ENCODE results near the gene CAMSAP3.
"Not testable (repeated sequence)": the region's sequence is repeated elsewhere in the genome, so short reads cannot be mapped to it uniquely, and the experiment has no call there.

The CAMSAP3 gene

DNA sequence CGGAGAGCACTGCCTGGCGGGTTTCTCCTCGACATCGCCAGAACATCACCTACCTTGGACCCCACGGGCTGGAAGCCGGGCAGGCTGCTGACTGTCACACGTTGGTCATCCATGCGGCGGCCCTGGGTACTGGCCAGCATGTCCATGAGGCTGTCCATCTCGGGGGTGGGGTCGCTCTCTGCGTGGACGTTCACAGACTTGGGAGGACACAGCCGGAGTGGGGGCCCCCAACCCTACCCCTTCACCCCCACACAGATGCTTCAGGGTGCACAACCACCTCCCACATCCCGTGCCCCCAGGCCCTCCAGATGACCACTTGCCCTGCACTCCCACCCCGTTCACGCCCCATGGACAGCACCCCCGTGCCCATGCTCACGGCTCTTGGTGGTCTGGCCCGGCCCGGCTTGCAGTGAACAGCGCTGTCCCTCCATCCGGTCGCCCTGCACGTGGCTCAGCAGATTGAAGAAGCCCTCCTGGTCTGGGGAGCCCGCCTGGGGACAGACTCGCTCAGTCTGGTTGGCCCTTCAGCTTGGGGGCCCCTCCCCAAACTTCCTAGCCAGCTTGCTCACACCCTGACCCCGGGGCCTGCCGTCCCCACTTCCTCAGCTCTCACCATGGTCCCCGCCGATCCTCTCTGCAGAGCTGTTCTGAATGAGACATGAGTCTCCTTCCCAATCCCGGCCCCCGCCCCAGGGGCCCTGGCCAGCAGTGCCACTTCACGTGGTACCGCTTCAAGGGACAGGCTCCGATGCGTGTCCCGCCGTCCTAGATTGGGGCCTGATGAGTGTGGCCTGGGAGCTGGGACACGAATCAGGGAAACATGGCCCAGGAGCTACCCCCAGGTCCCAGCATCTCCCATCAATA is 36.9 kb downstream of the CAMSAP3 start:
- no peak for DNase-seq (ENCODE audit: low read depth)

DNA sequence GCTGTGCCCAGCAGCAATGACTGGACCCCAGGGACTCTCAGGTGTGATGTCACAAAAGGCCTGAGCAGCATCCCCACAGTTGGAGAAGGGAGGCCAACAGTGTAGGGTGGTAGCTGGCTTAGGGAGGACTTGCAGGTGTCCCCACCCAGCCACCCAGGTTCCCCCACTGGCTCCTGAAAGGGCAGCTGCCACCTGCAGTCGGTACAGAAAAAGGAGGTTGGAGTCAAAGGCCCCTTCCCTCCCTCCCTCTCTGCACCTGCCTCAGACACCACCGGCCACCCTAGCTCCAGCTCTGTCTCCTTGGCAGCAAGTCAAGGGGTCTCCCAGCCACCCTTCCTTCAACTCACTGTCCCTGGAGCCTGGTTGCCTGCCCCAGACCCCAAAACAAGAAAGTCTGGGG is 38.0 kb downstream of the CAMSAP3 start, which contains the start of gene PCP2:
PCP2 (minus strand) TSS at position 22 of the 400 bp plus-strand sequence. CDS start 262 bp downstream, outside the sequence.
- DNase-seq (ENCODE audit: low read depth): no peak

GRCh38 chr19:7635670-7636069 is 40.0 kb downstream of the CAMSAP3 start:
- no peak for DNase-seq (ENCODE audit: low read depth)

- no peak for DNase-seq (ENCODE audit: low read depth)
These were observed 40.6 kb downstream of the CAMSAP3 start for GRCh38 chr19:7636317-7636690.

- peak; percentile 73 for DNase-seq (ENCODE audit: low read depth)
These were observed 41.2 kb downstream of the CAMSAP3 start, which contains the start of gene STXBP2 for GRCh38 chr19:7636691-7637373. Gene STXBP2 (plus strand): TSS chr19:7637110. CDS start chr19:7637150, 40 bp downstream.

- DNase-seq (ENCODE audit: low read depth): peak; percentile 74
These were observed 42.0 kb downstream of the CAMSAP3 start for GRCh38 chr19:7637374-7638256.

DNA sequence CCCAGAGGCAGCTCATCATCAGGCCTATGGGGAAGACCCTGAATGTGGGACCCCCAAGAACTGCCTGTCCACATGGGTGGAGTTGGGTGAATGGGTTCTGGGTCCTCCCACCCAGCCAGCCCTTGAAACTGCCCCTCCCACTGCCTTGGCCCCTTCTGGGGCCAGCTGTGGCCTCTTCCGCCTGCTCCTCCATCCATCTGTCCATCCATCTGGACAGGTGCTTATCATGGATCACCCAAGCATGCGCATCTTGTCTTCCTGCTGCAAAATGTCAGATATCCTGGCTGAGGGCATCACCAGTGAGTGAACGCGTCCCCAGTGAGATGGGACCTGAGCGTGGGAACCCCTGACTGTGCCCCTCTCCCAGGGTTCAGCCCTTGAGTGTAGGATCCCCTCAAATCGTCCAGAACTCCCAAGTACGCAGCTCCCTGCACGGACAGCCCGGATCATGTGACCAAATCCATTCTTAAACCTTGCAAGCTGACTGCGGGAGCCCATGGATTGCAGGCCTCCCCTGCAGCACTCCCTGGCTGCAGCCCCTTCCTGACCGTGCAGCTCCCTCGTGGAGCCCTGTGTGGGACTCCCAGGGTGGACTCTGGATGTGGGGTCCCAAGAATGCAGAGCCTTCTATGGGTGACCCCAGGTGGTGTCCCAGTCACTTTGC is 43.3 kb downstream of the CAMSAP3 start:
- no peak for DNase-seq (ENCODE audit: low read depth)

GRCh38 chr19:7639863-7640348 is 44.2 kb downstream of the CAMSAP3 start:
- DNase-seq (ENCODE audit: low read depth): no peak

DNA sequence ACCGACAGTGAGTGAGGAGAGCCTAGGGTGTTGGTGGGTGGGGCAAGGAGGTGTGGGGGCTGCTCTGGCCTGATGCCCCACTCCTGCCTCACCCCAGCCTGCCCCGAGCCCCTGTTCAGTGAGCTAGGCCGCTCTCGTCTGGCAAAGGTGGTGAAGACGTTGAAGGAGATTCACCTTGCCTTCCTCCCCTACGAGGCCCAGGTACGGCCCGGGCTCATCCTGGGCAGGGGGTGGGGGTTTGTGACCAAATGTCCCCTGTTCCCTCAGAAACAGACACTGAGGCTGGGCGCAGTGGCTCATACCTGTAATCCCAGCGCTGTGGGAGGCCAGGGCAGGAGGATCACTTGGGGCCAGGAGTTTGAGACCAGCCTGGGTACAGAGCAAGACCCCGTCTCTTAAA is 45.1 kb downstream of the CAMSAP3 start:
- DNase-seq (ENCODE audit: low read depth): no peak

DNA sequence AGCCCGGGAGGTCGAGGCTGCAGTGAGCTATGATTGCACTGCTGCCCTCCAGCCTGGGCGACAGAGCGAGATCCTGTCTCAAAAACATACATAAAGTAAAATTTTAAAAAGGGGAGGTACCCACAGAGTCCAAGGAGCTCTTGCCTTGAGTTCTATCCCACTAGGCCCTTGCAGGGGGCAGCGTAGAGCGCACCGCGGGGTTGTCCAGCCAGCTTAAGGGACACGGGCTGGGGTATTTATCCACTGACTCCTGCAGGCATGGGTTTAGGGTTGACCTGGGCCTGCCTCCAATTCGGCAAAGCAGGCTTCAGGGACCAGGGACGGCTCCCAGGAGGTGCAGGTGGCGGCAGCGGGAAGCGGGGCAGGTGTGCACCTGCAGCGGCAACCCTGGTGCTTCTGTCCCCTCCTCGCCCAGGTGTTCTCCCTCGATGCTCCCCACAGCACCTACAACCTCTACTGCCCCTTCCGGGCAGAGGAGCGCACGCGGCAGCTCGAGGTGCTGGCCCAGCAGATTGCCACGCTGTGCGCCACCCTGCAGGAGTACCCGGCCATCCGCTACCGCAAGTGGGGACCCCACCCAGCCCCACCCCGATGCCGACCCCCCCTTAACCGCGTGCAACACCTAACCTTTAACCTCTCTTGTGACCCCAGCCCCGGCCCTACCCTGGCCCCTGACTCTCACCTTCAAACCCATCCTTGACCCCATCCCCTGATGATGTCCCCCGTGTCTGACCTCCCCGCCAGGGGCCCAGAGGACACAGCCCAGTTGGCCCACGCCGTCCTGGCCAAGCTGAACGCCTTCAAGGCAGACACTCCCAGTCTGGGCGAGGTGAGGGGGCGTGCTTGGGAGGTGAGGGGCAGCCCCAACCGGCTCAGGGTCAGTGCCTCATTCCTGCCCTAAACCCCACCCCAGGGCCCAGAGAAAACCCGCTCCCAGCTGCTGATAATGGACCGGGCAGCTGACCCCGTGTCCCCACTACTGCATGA is 45.9 kb downstream of the CAMSAP3 start:
- no peak for DNase-seq (ENCODE audit: low read depth)

- DNase-seq (ENCODE audit: low read depth): no peak
These were observed 46.8 kb downstream of the CAMSAP3 start for GRCh38 chr19:7642295-7643030.

- DNase-seq (ENCODE audit: low read depth): no peak
These were observed 47.4 kb downstream of the CAMSAP3 start for GRCh38 chr19:7643031-7643415.

DNA sequence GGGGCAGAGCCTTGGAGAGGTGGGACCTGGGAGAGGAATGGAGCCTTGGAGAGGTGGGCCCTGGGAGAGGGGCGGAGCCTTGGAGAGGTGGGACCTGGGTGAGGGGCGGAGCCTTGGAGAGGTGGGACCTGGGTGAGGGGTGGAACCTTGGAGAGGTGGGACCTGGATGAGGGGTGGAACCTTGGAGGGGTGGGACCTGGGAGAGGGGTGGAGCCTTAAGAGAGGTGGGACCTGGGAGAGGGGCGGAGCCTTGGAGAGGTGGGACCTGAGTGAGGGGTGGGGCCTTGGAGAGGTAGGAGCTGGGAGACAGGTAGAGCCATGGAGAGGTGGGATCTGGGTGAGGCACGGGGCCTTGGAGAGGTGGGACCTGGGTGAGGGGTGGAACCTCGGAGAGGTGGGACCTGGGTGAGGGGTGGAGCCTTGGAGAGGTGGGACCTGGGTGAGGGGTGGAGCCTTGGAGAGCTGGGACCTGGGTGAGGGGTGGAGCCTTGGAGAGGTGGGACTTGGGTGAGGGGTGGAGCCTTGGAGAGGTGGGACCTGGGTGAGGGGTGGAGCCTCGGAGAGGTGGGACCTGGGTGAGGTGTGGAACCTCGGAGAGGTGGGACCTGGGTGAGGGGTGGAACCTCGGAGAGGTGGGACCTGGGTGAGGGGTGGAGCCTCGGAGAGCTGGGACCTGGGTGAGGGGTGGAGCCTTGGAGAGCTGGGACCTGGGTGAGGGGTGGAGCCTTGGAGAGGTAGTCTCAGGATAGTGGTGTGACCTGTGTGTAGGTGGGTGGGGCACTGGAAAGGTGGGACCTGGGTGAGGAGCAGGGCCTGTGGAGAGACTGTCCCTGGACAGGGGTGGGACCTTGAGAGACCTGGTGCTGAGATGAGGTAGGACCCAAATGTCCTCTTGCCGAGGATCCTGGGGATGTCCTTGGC is 48.2 kb downstream of the CAMSAP3 start:
- not testable (repeated sequence) for DNase-seq (ENCODE audit: low read depth)

DNA sequence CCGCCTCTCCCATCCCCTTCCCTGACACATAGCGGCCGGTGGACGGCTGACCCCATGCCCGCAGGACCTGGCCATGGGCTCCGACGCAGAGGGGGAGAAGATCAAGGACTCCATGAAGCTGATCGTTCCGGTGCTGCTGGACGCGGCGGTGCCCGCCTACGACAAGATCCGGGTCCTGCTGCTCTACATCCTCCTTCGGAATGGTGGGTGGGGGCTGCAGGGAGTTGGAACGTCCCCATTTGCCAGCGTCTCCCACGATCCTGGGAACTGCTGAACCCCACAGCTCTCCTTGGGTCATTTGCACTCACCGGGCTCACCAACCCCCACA is 48.9 kb downstream of the CAMSAP3 start:
- DNase-seq (ENCODE audit: low read depth): no peak

DNA sequence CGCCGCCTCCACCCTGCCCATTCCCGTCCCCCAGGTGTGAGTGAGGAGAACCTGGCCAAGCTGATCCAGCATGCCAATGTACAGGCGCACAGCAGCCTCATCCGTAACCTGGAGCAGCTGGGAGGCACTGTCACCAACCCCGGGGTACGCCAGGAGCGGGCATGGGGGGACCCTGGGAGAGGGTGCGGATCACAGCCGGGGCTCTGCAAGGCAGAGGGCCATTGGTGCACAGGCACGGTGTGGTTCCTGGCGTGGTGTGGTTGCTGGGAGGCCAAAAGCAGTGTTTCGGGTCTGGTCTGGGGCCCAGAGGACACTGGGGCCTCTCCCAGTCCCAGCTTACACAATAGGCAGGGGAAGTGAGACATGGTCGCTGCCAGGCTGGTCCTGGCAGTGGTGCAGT is 49.5 kb downstream of the CAMSAP3 start:
- DNase-seq (ENCODE audit: low read depth): no peak

- DNase-seq (ENCODE audit: low read depth): no peak
These were observed 50.2 kb downstream of the CAMSAP3 start for GRCh38 chr19:7645656-7646425.

- DNase-seq (ENCODE audit: low read depth): no peak
These were observed 50.7 kb downstream of the CAMSAP3 start for GRCh38 chr19:7646426-7646700.

DNA sequence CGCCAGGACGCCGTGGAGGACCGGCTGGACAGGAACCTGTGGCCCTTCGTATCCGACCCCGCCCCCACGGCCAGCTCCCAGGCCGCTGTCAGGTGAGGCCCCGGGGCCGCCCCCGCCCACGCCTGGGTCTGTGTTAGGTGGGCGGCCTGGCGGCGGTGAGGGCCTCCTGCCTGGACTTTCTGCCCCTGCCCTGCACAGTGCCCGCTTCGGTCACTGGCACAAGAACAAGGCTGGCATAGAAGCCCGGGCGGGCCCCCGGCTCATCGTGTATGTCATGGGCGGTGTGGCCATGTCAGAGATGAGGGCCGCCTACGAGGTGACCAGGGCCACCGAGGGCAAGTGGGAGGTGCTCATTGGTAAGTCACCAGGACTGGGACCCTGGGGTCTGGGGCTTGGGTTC is 51.5 kb downstream of the CAMSAP3 start:
- no peak for DNase-seq (ENCODE audit: low read depth)
